Activated T-helper 1 cell treated with anti-CD3 and anti-CD28 coated beads, Interleukin-12 subunit alpha, Interleukin-12 subunit beta, Interleukin-2, Interleukin-4 antibody, amounts not matched to agents 30 ng/mL and 10 ng/mL and 1 ng/mL, durations not matched to agents 14 hours and 24 hours and 36 hours (primary cell): ENCODE data around the gene NRBP1. TPM values are rescaled to one million over a fixed set of nuclear protein-coding genes. Genes with fewer than 3 reads are reported as not detected.
"Not testable (repeated sequence)": the region's sequence is repeated elsewhere in the genome, so short reads cannot be mapped to it uniquely, and the experiment has no call there.

Source experiments
- DNase-seq: peaks from one replicate; pipeline ENCODE4 v3.0.0; 2021; ENCODE audit warnings: low spot score
- H3K27ac Mint-ChIP-seq: one replicate; pipeline ENCODE4 v1.8.0; 2021; ENCODE audit warnings: mild to moderate bottlenecking, mixed read lengths
- H3K27me3 Mint-ChIP-seq: one replicate; pipeline ENCODE4 v1.8.0; 2022; ENCODE audit warnings: mild to moderate bottlenecking, moderate library complexity, mixed read lengths; ENCODE audit not compliant: insufficient read depth
- H3K36me3 Mint-ChIP-seq: one replicate; pipeline ENCODE4 v1.8.0; 2021; ENCODE audit warnings: low read depth, mixed read lengths
- H3K4me1 Mint-ChIP-seq: one replicate; pipeline ENCODE4 v1.8.0; 2021; ENCODE audit warnings: low read depth, mixed read lengths
- H3K4me3 Mint-ChIP-seq: one replicate; pipeline ENCODE4 v1.8.0; 2021; ENCODE audit warnings: mild to moderate bottlenecking, moderate library complexity, mixed read lengths
- H3K9me3 Mint-ChIP-seq: one replicate; pipeline ENCODE4 v1.8.0; 2021; ENCODE audit warnings: mixed read lengths
- intact Hi-C: fragments of 100-400 bp; cut with micrococcal nuclease; formaldehyde crosslinking; loops from one replicate; pipeline ENCODE4 v1.15.1; 2024
- total RNA-seq: library from RNA; stranded (reverse); gene quantifications from 2 replicates; pipeline ENCODE4 v1.2.3, GENCODE V29; 2022

Gene NRBP1
- total RNA-seq, 1 donor from 2014 or later, result 99.7 TPM

DNA sequence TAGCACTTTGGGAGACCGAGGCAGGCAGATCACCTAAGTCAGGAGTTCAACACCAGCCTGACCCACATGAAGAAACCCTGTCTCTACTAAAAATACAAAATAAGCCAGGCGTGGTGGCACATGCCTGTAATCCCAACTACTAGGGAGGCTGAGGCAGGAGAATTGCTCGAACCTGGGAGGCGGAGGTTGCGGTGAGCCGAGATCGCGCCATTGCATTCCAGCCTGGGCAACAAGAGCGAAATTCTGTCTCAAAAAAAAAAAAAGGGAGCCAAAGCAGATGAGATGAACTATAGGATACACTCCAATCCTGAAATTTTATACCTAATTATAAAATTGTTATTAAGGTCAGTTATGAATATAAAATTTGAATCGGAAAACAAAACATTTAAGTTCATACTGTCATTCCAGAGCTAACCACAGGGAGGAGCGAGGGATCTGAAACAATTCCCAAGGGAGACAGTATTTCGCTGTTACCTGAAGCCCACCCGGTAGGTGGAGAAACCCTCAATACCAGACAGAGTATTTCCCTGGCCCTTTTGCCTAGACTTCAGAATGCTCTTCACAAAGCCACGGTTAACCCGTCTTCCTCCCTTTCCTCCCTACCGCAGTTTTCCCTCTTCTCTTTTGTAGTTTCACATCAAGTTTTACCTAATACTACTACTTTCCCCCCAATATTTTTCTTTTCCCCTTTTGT, 20.5 kb upstream of the NRBP1 start:
- peaks cover 29% of the 10 kb centered on the region for H3K4me1 Mint-ChIP-seq
- intact Hi-C loops, result loop anchor here (10.0 kb wide), 1 partner anchor 193 kb away; the partner anchor contains the start of genes ATRAID, CAD and SLC5A6
- DNase-seq, result no peak
- no peaks in the 10 kb centered on the region for H3K27me3 Mint-ChIP-seq
- H3K27ac Mint-ChIP-seq, result peak overlapping the region; percentile 80
- peak overlapping the region; percentile 90 for H3K4me3 Mint-ChIP-seq
- H3K36me3 Mint-ChIP-seq, result peaks cover 16% of the 10 kb centered on the region
- H3K9me3 Mint-ChIP-seq, result no peaks in the 10 kb centered on the region

DNA sequence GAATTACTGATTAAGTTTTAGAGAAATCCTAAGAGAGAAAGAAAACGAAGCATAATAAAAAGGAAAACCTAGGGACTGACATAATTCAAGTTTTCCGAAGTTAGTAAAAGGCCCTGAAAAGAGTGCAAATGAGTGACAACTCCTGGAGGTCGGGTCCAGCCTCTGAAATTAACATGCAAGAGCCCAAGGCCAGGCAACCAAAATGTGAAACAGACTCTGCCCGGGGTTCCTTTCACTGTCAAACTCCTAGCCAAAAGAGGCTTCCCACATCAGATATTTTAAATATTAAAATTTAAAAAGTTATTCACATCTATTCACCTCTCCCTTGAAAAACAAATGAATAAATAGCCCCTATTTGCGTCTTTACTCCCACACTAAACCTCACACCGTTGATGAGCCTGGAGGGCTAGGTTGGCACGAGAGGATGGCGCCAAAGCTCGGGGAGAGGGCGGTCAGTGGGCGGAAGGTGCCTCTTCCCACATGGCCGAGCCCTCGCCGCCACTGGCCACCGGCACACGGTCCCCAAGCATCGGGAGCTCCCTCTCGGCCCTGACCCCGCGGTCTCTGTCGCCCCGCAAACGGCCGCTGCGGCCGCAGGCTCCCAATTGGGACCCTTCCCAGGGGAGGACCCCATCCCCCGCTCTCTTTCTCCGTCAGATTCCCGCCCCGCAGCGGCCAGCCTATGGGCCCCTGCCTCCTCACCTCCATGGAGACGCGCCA, 19.7 kb upstream of the NRBP1 start:
- intact Hi-C loops, result loop anchor here (1.0 to 10.0 kb wide), 8 partner anchors 20 to 221 kb away; partner anchors contain the start of genes ATRAID, CAD, CCDC121 and EIF2B4
- Mint-ChIP-seq H3K27me3 (no peaks in the 10 kb centered on the region), H3K4me3 (peak overlapping the region; percentile 90), H3K36me3 (peaks cover 13% of the 10 kb centered on the region), H3K27ac (peak overlapping the region; percentile 80), H3K9me3 (no peaks in the 10 kb centered on the region), H3K4me1 (peaks cover 29% of the 10 kb centered on the region)
- no peak for DNase-seq

DNA sequence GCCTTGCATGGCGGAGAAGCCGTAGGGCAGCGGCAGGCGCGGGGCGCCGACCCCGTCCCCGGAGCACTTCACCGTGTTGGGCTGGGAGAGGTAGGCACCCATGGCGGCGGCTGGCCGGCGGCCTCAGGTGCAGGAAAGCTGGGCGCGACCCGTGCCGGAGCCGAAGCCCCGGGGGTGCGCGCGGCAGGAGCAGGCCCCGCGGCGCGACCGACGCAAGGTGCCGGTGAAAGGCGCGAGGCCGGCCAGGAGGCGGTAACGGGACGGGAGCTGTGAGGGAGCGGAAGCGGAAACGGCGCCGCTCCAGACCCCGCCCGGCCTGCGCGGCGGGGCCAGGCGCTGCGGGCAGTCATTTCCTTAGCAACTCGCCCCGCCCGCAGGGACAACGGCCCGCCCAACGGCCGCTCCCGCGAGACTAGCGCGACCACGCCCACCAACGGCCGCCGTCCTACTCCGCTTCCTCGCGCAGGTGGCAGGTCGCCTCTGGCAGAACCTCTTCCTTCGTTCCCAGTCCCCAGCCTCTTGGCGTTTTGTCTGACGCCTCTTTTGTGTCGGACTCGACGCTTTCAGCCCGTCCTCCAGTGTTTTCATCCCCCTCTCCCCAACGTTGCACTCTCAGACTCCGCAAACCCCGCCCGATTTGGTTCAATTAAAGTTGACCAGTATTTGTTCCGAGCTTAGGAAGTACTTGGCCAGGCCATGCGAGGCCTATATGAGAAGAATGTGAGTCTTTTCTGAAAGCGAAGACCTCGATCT, 18.9 kb upstream of the NRBP1 start, which contains the start of gene PPM1G:
Gene PPM1G (minus strand): TSS at position 271 of the 753 bp plus-strand sequence. CDS start 169 bp downstream, at position 102.
- intact Hi-C loops, result loop anchor here (1.0 to 10.0 kb wide), 8 partner anchors 19 to 220 kb away; partner anchors contain the start of genes ATRAID, CAD, CCDC121 and EIF2B4
- H3K36me3 Mint-ChIP-seq, result peaks cover 13% of the 10 kb centered on the region
- DNase-seq, result peak; percentile 95
- peaks cover 2% of the 10 kb centered on the region for H3K27me3 Mint-ChIP-seq
- H3K27ac Mint-ChIP-seq, result peak within 1 kb of the TSS; percentile 89
- peaks cover 29% of the 10 kb centered on the region for H3K4me1 Mint-ChIP-seq
- no peaks in the 10 kb centered on the region for H3K9me3 Mint-ChIP-seq
- peak within 1 kb of the TSS; percentile 90 for H3K4me3 Mint-ChIP-seq

DNA sequence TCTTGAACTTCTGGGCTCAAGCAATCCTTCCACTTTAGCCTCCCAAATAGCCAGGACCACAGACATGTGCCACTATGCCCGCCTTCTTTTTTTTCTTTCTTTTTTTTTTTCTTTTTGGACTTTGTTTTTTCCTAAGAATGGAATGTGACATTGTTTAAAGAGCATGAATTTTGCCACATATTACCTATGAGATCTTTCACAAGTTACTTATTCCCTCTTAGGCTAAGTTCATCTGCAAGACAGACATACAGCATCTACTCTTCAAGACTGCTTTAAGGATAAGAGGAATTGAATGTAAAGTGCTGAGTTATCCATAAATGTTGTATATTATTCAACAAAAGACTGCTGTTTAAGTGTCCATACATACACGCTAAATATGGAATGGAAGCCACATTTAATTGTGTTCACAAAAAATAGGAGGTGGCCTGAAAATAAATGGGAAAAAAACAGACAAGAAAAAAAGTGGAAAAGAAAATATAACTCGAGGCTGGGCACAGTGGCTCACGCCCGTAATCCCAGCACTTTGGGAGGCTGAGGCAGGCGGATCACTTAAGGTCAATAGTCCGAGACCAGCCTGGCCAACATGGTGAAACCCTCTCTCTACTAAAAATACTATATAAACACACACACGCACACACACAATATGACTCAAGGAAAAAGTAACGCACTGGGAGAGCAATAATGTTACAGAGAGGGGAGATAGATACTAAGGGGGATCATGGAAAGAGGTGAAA, 15.8 kb upstream of the NRBP1 start:
- H3K4me3 Mint-ChIP-seq, result no peak overlapping the region
- peaks cover 2% of the 10 kb centered on the region for H3K27me3 Mint-ChIP-seq
- H3K9me3 Mint-ChIP-seq, result no peaks in the 10 kb centered on the region
- H3K27ac Mint-ChIP-seq, result no peak overlapping the region
- H3K36me3 Mint-ChIP-seq, result peaks cover 3% of the 10 kb centered on the region
- H3K4me1 Mint-ChIP-seq, result peaks cover 16% of the 10 kb centered on the region
- DNase-seq, result no peak
- intact Hi-C loops, result no loop called here

DNA sequence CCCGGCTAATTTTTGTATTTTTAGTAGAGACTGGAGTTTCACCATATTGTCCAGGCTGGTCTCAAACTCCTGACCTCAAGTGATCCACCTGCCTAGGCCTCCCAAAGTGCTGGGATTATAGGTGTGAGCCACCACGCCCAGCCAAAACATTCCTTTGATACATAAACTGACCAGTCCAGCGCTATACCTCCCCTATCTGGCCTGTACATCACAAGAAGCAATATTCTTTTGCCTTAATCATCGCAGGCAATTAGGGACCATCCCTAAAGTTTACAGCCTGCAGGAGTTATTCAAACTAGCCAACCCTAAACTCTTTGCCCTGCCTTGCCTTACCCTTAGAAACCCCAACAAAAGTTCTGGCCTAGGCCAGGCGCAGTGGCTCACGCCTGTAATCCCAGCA, 12.3 kb upstream of the NRBP1 start:
- Mint-ChIP-seq H3K36me3 (no peaks in the 10 kb centered on the region), H3K27me3 (peaks cover 6% of the 10 kb centered on the region), H3K27ac (no peak overlapping the region), H3K4me3 (no peak overlapping the region), H3K9me3 (no peaks in the 10 kb centered on the region), H3K4me1 (no peaks in the 10 kb centered on the region)
- intact Hi-C loops, result no loop called here
- no peak for DNase-seq

DNA sequence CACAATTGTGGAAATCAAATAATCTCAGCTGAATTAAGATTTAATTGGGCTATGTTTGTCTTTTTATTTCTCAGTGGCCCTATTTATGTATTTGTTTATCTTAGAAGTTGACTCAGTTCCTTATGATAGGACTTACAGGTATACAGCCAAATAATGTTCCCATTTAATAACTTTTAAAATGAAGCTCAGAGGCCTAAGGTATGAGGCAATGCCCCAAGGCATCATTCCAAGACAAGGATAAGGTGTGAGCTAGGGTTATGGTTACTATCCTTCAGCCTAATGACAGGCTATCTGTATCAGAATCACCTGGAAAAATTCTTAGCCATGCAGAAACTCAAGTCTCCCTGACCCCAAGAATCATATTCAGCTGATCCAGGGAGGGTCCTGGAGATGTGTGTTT, 7.4 kb upstream of the NRBP1 start:
- DNase-seq, result no peak
- Mint-ChIP-seq H3K27me3 (peaks cover 4% of the 10 kb centered on the region), H3K27ac (no peak overlapping the region), H3K4me3 (no peak overlapping the region), H3K36me3 (no peaks in the 10 kb centered on the region), H3K4me1 (no peaks in the 10 kb centered on the region), H3K9me3 (no peaks in the 10 kb centered on the region)
- intact Hi-C loops, result no loop called here

DNA sequence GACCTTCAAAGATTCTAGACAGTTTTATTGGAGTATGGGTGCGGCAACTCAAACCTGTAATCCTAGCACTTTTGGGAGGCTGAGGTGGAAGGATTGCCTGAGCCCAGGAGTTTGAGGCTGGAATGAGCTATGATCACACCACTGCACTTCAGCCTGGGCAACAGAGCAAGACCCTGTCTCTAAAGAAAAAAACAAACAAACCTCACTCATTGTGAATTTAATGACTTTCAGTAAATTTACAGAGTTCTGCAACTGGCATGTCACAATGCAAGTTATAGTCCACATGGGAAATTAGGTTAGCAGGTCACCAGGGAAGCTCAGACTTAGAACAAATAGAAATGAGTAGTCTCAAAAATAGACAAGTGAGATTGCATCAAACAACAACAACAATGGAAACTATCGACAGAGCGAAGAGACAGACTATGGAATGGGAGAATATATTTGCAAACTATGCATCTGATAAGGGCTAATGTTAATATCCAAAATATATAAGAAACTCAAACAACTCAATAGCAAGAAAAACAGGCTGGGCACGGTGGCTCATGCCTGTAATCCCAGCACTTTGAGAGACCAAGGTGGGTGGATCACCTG, 6.7 kb upstream of the NRBP1 start:
- DNase-seq, result no peak
- Mint-ChIP-seq H3K36me3 (no peaks in the 10 kb centered on the region), H3K27ac (no peak overlapping the region), H3K4me3 (no peak overlapping the region), H3K9me3 (no peaks in the 10 kb centered on the region), H3K27me3 (peaks cover 4% of the 10 kb centered on the region), H3K4me1 (no peaks in the 10 kb centered on the region)
- intact Hi-C loops, result no loop called here

DNA sequence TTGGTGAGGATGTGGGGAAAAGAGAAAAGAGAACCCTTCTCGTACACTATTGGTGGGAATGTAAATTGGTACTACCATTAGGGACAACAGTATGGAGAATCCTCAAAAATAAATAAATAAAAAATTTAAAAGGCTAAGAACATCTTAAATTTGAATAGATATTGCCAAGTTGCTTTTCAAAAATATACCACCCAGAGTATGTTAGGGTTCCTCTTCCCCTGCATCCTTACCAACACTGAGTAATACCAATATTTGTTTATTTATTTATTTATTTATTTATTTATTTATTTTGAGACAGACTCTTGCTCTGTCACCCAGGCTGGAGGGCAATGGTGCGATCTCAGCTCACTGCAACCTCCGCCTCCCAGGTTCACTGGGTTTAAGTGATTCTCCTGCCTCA, 5.5 kb upstream of the NRBP1 start:
- H3K4me3 Mint-ChIP-seq, result no peak overlapping the region
- peaks cover 6% of the 10 kb centered on the region for H3K4me1 Mint-ChIP-seq
- H3K27ac Mint-ChIP-seq, result no peak overlapping the region
- no peak for DNase-seq
- no peaks in the 10 kb centered on the region for H3K36me3 Mint-ChIP-seq
- peaks cover 4% of the 10 kb centered on the region for H3K27me3 Mint-ChIP-seq
- H3K9me3 Mint-ChIP-seq, result no peaks in the 10 kb centered on the region
- intact Hi-C loops, result no loop called here

DNA sequence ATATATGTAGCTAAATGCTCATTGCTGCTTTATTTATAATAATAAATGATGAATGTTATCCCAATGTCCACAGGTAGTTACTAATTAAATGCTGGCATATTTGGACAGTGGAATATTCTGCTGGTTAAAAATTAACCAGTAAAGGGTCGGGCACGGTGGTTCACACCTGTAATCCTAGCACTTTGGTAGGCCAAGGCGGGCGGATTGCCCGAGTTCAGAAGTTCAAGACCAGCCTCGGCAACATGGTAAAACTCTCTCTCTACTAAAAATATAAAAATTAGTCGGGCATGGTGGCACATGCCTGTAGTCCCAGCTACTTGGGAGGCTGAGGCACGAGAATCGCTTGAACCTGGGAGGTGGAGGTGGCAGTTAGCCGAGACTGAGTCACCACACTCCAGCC, 3.4 kb upstream of the NRBP1 start:
- peaks cover 17% of the 10 kb centered on the region for H3K4me1 Mint-ChIP-seq
- intact Hi-C loops, result loop anchor here (5.0 kb wide), 1 partner anchor 353 kb away; the partner anchor contains the start of gene OST4
- H3K36me3 Mint-ChIP-seq, H3K9me3 Mint-ChIP-seq, H3K27me3 Mint-ChIP-seq, H3K27ac Mint-ChIP-seq, H3K4me3 Mint-ChIP-seq, DNase-seq: not testable (repeated sequence)

DNA sequence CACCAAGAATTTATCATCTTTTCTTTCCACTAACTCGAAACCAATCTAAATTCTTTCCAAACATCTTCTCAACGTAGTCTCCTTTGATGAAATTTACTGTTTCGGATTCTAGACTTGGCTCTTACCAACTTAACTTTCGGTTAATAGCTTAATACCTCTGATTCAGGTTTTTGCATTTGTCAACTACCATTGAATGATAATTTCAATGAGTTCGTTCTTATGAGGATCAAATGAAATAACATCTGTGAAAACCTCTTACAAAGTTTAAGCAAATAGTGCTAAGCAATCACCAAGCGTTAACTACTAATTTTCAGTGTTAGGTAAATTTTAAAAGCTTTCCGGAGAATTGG, 593 bp upstream of the NRBP1 start:
- peaks cover 32% of the 10 kb centered on the region for H3K4me1 Mint-ChIP-seq
- H3K36me3 Mint-ChIP-seq, result peaks cover 6% of the 10 kb centered on the region
- no peaks in the 10 kb centered on the region for H3K27me3 Mint-ChIP-seq
- no peak for DNase-seq
- no peaks in the 10 kb centered on the region for H3K9me3 Mint-ChIP-seq
- peak overlapping the region; percentile 97 for H3K27ac Mint-ChIP-seq
- intact Hi-C loops, result loop anchor here (1.0 to 5.0 kb wide), 10 partner anchors 19 to 356 kb away; partner anchors contain the start of genes CCDC121, EIF2B4, GPN1 and GTF3C2
- peak overlapping the region; percentile 97 for H3K4me3 Mint-ChIP-seq

DNA sequence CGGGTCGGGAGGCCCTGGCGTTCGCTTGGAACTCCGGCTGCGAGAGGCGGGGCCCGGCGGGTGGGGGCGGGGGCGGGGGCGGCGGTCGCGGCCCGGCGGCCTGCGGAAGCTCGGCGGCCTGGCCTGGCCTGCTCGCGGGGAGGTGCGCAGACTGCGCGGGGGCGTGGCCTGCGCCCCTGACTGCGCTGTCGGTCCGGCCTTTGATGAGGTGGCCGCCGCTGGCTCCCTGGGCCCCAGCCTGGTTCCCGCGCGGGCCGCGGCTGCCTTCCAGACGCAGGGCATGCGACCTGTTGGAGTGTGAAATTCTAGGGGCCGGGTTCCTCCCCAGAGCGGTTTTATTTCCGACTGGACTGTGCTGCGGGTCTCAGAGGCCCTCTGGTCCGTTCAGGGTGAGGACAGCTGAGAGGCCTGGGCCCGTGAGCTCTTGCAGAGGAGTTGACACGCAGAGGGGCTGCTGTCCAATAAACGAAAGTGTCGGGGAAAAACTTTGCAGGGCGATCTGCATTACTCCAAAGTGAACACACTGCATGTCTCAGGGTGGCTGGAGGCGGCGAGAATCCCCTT, 629 bp downstream of the NRBP1 start:
- Mint-ChIP-seq H3K4me1 (peaks cover 43% of the 10 kb centered on the region), H3K4me3 (peak overlapping the region; percentile 97), H3K27ac (peak overlapping the region; percentile 97), H3K27me3 (no peaks in the 10 kb centered on the region), H3K9me3 (no peaks in the 10 kb centered on the region), H3K36me3 (peaks cover 16% of the 10 kb centered on the region)
- peak; percentile 76 for DNase-seq
- intact Hi-C loops, result loop anchor here (1.0 to 5.0 kb wide), 10 partner anchors 20 to 357 kb away; partner anchors contain the start of genes CCDC121, EIF2B4, GPN1 and GTF3C2
